IPS-15b (cell line): ENCODE measurements around the gene U2SURP.

Source experiments
- H3K27me3 ChIP-seq: one replicate; pipeline ENCODE4 v1.6.1; 2013; ENCODE audit warnings: low read length; ENCODE audit not compliant: control insufficient read depth, insufficient read depth
- H3K36me3 ChIP-seq: one replicate; pipeline ENCODE4 v1.6.1; 2013; ENCODE audit warnings: low read length; ENCODE audit not compliant: control insufficient read depth, insufficient read depth
- H3K4me1 ChIP-seq: one replicate; pipeline ENCODE4 v1.6.1; 2013; ENCODE audit warnings: mild to moderate bottlenecking, low read length; ENCODE audit not compliant: control insufficient read depth, insufficient read depth
- H3K4me3 ChIP-seq: one replicate; pipeline ENCODE4 v1.5.1; 2013; ENCODE audit warnings: low read depth, low read length
- H3K9ac ChIP-seq: one replicate; pipeline ENCODE4 v1.6.1; 2013; ENCODE audit warnings: low read depth, mild to moderate bottlenecking, low read length
- H3K9me3 ChIP-seq: one replicate; pipeline ENCODE4 v1.6.1; 2013; ENCODE audit warnings: mild to moderate bottlenecking, low read length; ENCODE audit not compliant: control insufficient read depth, insufficient read depth

The U2SURP gene

DNA sequence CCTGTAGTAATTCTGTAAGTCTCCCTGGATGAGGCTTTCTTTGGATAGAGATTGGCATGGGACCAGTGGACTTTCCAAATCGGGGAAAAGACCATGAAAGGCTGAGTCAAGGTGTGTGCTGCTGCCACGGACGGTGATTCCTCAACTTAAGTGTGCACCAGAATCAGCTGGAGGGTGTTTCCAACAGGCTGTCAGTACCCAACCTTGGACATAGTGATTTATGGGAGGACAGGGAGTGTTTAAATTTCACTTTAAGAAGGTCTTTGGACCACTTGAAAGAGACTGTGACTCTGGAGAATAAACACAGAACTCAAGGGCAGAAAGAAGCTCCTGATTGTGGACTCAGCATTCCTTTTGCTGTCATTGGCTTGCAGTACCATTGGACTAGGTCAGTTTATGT lies 97.8 kb downstream of the U2SURP start:
- Histone ChIP-seq H3K36me3 (peaks cover 6% of the 10 kb centered on the region), H3K27me3 (no peaks in the 10 kb centered on the region), H3K4me1 (no peaks in the 10 kb centered on the region), H3K4me3 (no peak overlapping the region), H3K9me3 (peaks cover 10% of the 10 kb centered on the region), H3K9ac (no peak overlapping the region)

DNA sequence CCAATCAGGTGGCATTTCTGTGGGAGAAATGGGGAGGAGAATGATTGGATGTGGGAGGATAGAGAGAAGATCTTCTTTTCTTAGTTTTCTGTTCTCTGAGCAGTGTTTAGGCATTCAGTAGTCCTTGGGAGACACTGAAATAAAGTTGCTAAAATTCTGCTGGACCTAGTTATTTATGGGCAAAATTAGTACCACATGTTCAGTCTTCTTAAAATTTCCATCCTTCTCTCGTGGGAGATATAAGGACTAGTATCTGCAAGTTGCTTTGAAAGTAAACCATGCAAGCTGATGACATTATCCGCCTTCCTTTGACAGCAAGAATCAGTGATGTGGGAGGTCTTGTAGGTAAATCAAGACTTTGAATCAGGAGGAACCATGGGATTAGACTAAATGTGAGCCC lies 98.3 kb downstream of the U2SURP start:
- no peak overlapping the region for H3K9ac ChIP-seq
- no peaks in the 10 kb centered on the region for H3K4me1 ChIP-seq
- no peak overlapping the region for H3K4me3 ChIP-seq
- peaks cover 6% of the 10 kb centered on the region for H3K36me3 ChIP-seq
- H3K27me3 ChIP-seq, result no peaks in the 10 kb centered on the region
- H3K9me3 ChIP-seq, result peaks cover 10% of the 10 kb centered on the region

DNA sequence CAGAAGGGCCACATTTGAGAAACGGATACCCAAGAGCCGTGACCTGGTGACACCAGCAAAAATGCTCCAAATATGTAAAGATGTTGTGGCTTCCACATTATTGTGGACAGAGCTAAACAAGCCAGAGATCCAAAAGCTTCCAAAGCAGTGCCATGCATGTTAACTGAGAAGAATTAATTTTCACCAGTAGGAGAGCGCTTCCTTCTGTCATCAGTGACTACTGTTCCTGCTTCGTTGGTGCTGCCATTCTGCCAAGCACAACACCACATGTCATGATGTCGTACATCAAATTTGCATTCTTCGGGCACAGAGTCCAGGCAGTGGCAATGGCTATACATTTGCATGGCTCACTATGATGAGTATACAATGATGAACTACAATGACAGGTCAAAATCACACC lies 99.1 kb downstream of the U2SURP start:
- no peak overlapping the region for H3K9ac ChIP-seq
- no peaks in the 10 kb centered on the region for H3K4me1 ChIP-seq
- peaks cover 6% of the 10 kb centered on the region for H3K36me3 ChIP-seq
- no peaks in the 10 kb centered on the region for H3K27me3 ChIP-seq
- H3K9me3 ChIP-seq, result peaks cover 10% of the 10 kb centered on the region
- H3K4me3 ChIP-seq, result no peak overlapping the region

DNA sequence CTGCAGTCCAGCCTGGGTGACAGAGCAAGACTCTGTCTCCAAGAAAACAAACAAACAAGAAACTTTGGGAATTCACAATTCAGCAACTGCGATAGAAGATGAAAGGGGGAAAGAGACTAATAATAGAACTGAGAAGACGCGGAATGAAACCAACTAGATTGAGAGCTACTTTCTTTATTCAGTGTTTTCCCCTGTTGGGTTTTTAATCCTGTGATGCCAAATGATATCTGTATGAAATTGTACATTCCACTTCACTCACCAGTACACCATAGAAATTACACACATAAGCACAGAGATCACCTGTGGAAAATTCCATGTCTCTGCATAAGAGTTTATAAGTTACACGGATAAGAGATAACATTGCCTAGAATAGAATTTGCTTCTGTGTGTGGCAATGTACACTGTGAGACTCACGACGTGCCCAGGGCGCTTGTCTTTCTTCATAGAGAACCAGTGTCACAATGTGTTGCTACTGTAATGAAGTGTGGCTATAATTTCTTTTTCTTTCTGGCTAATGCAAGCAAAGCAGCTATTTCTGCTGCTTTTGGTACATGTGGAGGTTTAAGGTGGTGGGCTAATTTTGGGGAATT lies 100.5 kb downstream of the U2SURP start:
- H3K4me1 ChIP-seq, result no peaks in the 10 kb centered on the region
- H3K36me3 ChIP-seq, result no peaks in the 10 kb centered on the region
- H3K9me3 ChIP-seq, result peaks cover 2% of the 10 kb centered on the region
- H3K9ac ChIP-seq, result no peak overlapping the region
- no peak overlapping the region for H3K4me3 ChIP-seq
- H3K27me3 ChIP-seq, result no peaks in the 10 kb centered on the region

DNA sequence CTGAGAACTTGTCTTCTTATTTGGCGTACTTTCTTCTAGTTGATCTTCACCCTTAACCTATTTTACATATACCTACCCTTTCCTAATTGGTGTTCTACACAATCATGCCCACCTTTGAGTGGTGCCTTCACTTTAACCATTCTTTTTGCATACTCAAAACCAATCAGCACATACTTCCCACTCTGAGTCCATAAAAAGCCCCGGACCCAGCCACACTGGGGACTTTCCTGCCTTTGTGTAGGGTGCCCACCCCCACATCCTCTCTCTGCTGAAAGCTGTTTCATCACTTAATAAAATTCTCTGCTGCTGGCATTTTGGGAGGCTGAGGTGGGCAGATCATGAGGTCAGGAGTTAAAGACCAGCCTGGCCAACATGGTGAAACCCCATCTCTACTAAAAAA lies 102.3 kb downstream of the U2SURP start:
- H3K9me3 ChIP-seq, result no peaks in the 10 kb centered on the region
- no peaks in the 10 kb centered on the region for H3K36me3 ChIP-seq
- H3K4me1 ChIP-seq, result no peaks in the 10 kb centered on the region
- no peaks in the 10 kb centered on the region for H3K27me3 ChIP-seq
- H3K4me3 ChIP-seq, result no peak overlapping the region
- H3K9ac ChIP-seq, result no peak overlapping the region

DNA sequence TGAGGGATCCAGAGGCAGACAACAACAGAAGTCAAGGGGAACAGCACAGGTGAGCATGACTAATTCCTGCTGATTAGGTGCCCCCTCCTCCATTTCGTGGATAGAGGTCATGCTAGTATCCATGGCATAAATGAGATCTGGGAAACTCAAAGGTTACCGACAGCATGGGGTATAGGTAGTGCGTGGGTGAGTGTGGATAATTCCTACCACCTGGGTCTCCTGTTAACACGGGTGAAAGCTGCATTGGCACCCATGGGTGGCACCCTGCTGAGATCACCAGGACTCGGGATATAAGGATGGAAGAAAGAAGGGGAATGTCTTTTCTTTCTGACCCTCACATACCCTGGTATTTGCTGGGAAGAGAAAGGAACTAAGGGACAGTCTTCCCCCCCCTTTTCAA lies 103.8 kb downstream of the U2SURP start:
- Histone ChIP-seq H3K9me3 (no peaks in the 10 kb centered on the region), H3K27me3 (no peaks in the 10 kb centered on the region), H3K36me3 (no peaks in the 10 kb centered on the region), H3K4me1 (no peaks in the 10 kb centered on the region), H3K4me3 (no peak overlapping the region), H3K9ac (no peak overlapping the region)

DNA sequence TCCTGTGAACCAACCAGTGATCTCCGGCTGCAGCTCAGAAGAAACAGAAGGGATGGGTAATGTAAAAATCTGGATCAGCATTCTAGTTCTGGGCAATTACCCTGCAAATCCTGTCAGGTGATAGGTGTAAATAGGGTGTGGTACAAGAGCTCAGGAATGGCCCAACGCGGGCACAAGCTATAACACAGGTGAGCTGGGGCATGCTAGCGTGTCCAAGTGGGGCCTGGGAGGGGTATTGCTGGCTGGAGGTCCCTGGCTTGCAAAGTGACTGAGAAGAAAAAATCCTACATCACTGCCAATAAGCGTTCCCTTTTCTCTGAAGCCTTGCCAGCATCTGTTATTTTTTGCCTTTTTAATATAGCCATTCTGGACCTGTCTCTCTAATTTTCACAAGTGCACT lies 108.5 kb downstream of the U2SURP start:
- Histone ChIP-seq H3K36me3 (no peaks in the 10 kb centered on the region), H3K9ac (no peak overlapping the region), H3K27me3 (no peaks in the 10 kb centered on the region), H3K4me1 (no peaks in the 10 kb centered on the region), H3K4me3 (no peak overlapping the region), H3K9me3 (no peaks in the 10 kb centered on the region)
